ENCODE data around the gene CARD18.

The CARD18 gene

GRCh38 chr11:105139669-105140068 is at the start of gene CARD18:
Gene CARD18 (minus strand): TSS chr11:105139769. CDS start chr11:105139726, 43 bp downstream.
- Histone ChIP-seq H3K4me3 (IDR thresholded peaks at IDR 0.05; ENCODE audit: insufficient read depth, low read depth, low read length) (no peak within 1 kb of the TSS), H3K27me3 (ENCODE audit: insufficient read depth, low read depth) (no peaks in the 10 kb centered on the region), H3K36me3 (ENCODE audit: insufficient read depth) (no peaks in the 10 kb centered on the region), H3K4me2 (no peak within 1 kb of the TSS), H3K4me1 (ENCODE audit: low read depth, poor library complexity, severe bottlenecking) (no peaks in the 10 kb centered on the region), H3K79me2 (ENCODE audit: insufficient read depth, low read depth) (no peaks in the 10 kb centered on the region), H2AFZ (ENCODE audit: low read depth) (no peak within 1 kb of the TSS), H3K9ac (no peak within 1 kb of the TSS), H3K27ac (no peak within 1 kb of the TSS), H4K20me1 (ENCODE audit: insufficient read depth) (no peaks in the 10 kb centered on the region)
- no peak for TF ChIP-seq CTCF (conservative IDR thresholded peaks at IDR 0.05; ENCODE audit: low read depth, low read length)

GRCh38 chr11:105183987-105184386 is 44.4 kb upstream of the CARD18 start:
- no peak overlapping the region for H3K4me2 ChIP-seq
- H3K4me3 ChIP-seq (IDR thresholded peaks at IDR 0.05; ENCODE audit: insufficient read depth, low read depth, low read length) = no peak overlapping the region
- no peaks in the 10 kb centered on the region for H4K20me1 ChIP-seq (ENCODE audit: insufficient read depth)
- no peaks in the 10 kb centered on the region for H3K27me3 ChIP-seq (ENCODE audit: insufficient read depth, low read depth)
- H3K9ac ChIP-seq = no peak overlapping the region
- no peaks in the 10 kb centered on the region for H3K79me2 ChIP-seq (ENCODE audit: insufficient read depth, low read depth)
- H3K36me3 ChIP-seq (ENCODE audit: insufficient read depth) = no peaks in the 10 kb centered on the region
- H3K27ac ChIP-seq = no peak overlapping the region
- no peaks in the 10 kb centered on the region for H3K4me1 ChIP-seq (ENCODE audit: low read depth, poor library complexity, severe bottlenecking)
- no peak for TF ChIP-seq CTCF (conservative IDR thresholded peaks at IDR 0.05; ENCODE audit: low read depth, low read length)
- H2AFZ ChIP-seq (ENCODE audit: low read depth) = no peak overlapping the region

- H3K4me1 ChIP-seq (ENCODE audit: low read depth, poor library complexity, severe bottlenecking) = no peaks in the 10 kb centered on the region
- no peaks in the 10 kb centered on the region for H3K27me3 ChIP-seq (ENCODE audit: insufficient read depth, low read depth)
- no peak overlapping the region for H3K4me3 ChIP-seq (IDR thresholded peaks at IDR 0.05; ENCODE audit: insufficient read depth, low read depth, low read length)
- no peak for TF ChIP-seq CTCF (conservative IDR thresholded peaks at IDR 0.05; ENCODE audit: low read depth, low read length)
- no peak overlapping the region for H3K4me2 ChIP-seq
- no peaks in the 10 kb centered on the region for H3K36me3 ChIP-seq (ENCODE audit: insufficient read depth)
- no peak overlapping the region for H3K27ac ChIP-seq
- H4K20me1 ChIP-seq (ENCODE audit: insufficient read depth) = no peaks in the 10 kb centered on the region
- H3K79me2 ChIP-seq (ENCODE audit: insufficient read depth, low read depth) = no peaks in the 10 kb centered on the region
- no peak overlapping the region for H2AFZ ChIP-seq (ENCODE audit: low read depth)
- no peak overlapping the region for H3K9ac ChIP-seq
Observed at GRCh38 chr11:105183426-105183825, 43.9 kb upstream of the CARD18 start.

GRCh38 chr11:105181521-105181920 is 42.0 kb upstream of the CARD18 start:
- Histone ChIP-seq H3K27me3 (ENCODE audit: insufficient read depth, low read depth) (no peaks in the 10 kb centered on the region), H2AFZ (ENCODE audit: low read depth) (no peak overlapping the region), H3K4me3 (IDR thresholded peaks at IDR 0.05; ENCODE audit: insufficient read depth, low read depth, low read length) (no peak overlapping the region), H3K27ac (no peak overlapping the region), H3K36me3 (ENCODE audit: insufficient read depth) (no peaks in the 10 kb centered on the region), H3K4me1 (ENCODE audit: low read depth, poor library complexity, severe bottlenecking) (no peaks in the 10 kb centered on the region), H3K79me2 (ENCODE audit: insufficient read depth, low read depth) (no peaks in the 10 kb centered on the region), H3K9ac (no peak overlapping the region), H4K20me1 (ENCODE audit: insufficient read depth) (no peaks in the 10 kb centered on the region), H3K4me2 (no peak overlapping the region)
- no peak for TF ChIP-seq CTCF (conservative IDR thresholded peaks at IDR 0.05; ENCODE audit: low read depth, low read length)

Measured in KMS-11 (cell line).